Frontal cortex (tissue), 4 donors: ENCODE measurements around the gene DAZAP1. TPM values are rescaled to one million over a fixed set of nuclear protein-coding genes. Genes with fewer than 3 reads are reported as not detected.

Source experiments
- DNase-seq, 2 donors: peaks; one replicate each; pipeline ENCODE4 v3.0.0; 2012; ENCODE audit warnings: low spot score in 2 of 2
- FAIRE-seq: peaks from 2 replicates; lab custom pipeline; 2012; peaks lifted over from hg19 to GRCh38; lab: Jason Lieb, UNC
- total RNA-seq: library from RNA; depleted of rRNA; stranded (reverse); fragments of >200 nt; gene quantifications from one replicate; pipeline ENCODE4 v1.2.3, GENCODE V29; 2014
- donor health status: control.
- donor health status: control.
- donor health status: control.

Gene DAZAP1
- total RNA-seq, 1 donor from 2014 or later = 43.6 TPM

- FAIRE-seq = no peak
- DNase-seq = no peak
Observed at GRCh38 chr19:1376415-1376805, 31.0 kb upstream of the DAZAP1 start.

- FAIRE-seq = no peak
- DNase-seq = no peak
Observed at GRCh38 chr19:1377176-1377964, 30.0 kb upstream of the DAZAP1 start.

GRCh38 chr19:1377965-1378785 is 29.2 kb upstream of the DAZAP1 start:
- FAIRE-seq (no peak), DNase-seq (no peak)

GRCh38 chr19:1379126-1379905 is 28.1 kb upstream of the DAZAP1 start:
- FAIRE-seq = no peak
- no peak for DNase-seq

GRCh38 chr19:1379961-1380489 is 27.4 kb upstream of the DAZAP1 start:
- no peak for FAIRE-seq
- DNase-seq = no peak

GRCh38 chr19:1382250-1382649 is 25.1 kb upstream of the DAZAP1 start:
- FAIRE-seq (no peak), DNase-seq (no peak)

GRCh38 chr19:1383017-1383311 is 24.4 kb upstream of the DAZAP1 start:
- DNase-seq (no peak), FAIRE-seq (no peak)

- no peak for FAIRE-seq
Observed at GRCh38 chr19:1383312-1384084, 23.9 kb upstream of the DAZAP1 start, which contains the start of gene NDUFS7. NDUFS7 (plus strand) TSS chr19:1383907; CDS start chr19:1383927, 20 bp downstream.

GRCh38 chr19:1384085-1384462 is 23.3 kb upstream of the DAZAP1 start:
- DNase-seq = no peak
- FAIRE-seq = no peak

More at GRCh38 chr19:1383312-1384084, 23.9 kb upstream of the DAZAP1 start, which contains the start of gene NDUFS7:
- peak; percentile 83 to 89 for DNase-seq

GRCh38 chr19:1384478-1385110 is 22.8 kb upstream of the DAZAP1 start:
- no peak for DNase-seq
- no peak for FAIRE-seq

GRCh38 chr19:1385816-1386215 is 21.6 kb upstream of the DAZAP1 start:
- DNase-seq (no peak), FAIRE-seq (no peak)

GRCh38 chr19:1386945-1387683 is 20.3 kb upstream of the DAZAP1 start:
- FAIRE-seq (no peak), DNase-seq (no peak)

GRCh38 chr19:1387684-1388636 is 19.4 kb upstream of the DAZAP1 start:
- DNase-seq (no peak), FAIRE-seq (no peak)

- FAIRE-seq = no peak
- no peak for DNase-seq
Observed at GRCh38 chr19:1388637-1389026, 18.8 kb upstream of the DAZAP1 start.

GRCh38 chr19:1389033-1389940 is 18.1 kb upstream of the DAZAP1 start:
- DNase-seq = peak in 1 of 2 donors; percentile 66
- FAIRE-seq = no peak

- FAIRE-seq (no peak), DNase-seq (no peak)
Observed at GRCh38 chr19:1390890-1391423, 16.4 kb upstream of the DAZAP1 start.
